ENCODE measurements around the gene TPRG1. TPM values are rescaled to one million over a fixed set of nuclear protein-coding genes. Genes with fewer than 3 reads are reported as not detected.
A peak's percentile ranks its signal among the peaks of the same experiment; 100 is the strongest.

TPRG1 gene
- total and polyA plus RNA-seq, 4 donors, result 1.0 to 46.6 (median 6.9) TPM

- TF ChIP-seq CTCF (IDR thresholded peaks at IDR 0.05; ENCODE audit: low read depth, low read length, missing input control) (no peak), FOXA1 (IDR thresholded peaks at IDR 0.05) (no peak), HNF4A (conservative IDR thresholded peaks at IDR 0.05) (no peak), HNF4G (IDR thresholded peaks at IDR 0.05) (no peak), YY1 (IDR thresholded peaks at IDR 0.05) (no peak)
Measured at GRCh38 chr3:189122110-189122509, 49.7 kb upstream of the TPRG1 start (continued).

DNA sequence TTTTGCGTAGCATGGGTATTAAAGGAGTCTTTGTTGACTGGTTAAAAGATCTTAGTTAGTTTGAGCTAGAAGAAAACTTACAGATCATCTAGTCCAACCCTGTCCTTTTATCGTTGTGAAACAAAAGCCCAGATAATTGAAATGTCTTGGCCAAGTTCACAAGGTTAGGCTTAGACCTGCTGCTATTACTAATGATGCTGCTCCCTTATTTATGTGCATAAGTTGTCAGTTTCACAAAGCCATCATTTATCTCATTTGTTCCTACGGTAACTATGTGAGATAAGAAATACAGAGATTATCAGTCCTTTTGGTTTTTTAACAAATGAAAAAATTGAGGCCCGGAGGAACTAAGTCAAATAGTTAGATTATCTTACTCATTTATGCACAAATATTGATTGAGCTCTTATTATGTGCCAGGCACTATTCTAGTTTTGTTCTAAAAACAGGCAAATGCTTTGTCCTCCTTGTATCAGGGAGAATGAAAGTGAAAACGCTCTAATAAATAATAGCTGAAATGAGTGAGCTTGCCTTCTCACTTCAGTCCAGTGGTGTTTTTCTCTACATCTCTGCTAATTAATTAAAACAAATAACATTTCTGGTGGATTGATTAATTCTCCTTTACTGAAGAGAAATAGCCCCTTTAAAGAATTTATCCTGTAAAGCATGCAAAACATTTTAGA, 49.1 kb upstream of the TPRG1 start:
- no peak for TF ChIP-seq TAF1 (conservative IDR thresholded peaks at IDR 0.05)
- TF ChIP-seq, protein P1, sequence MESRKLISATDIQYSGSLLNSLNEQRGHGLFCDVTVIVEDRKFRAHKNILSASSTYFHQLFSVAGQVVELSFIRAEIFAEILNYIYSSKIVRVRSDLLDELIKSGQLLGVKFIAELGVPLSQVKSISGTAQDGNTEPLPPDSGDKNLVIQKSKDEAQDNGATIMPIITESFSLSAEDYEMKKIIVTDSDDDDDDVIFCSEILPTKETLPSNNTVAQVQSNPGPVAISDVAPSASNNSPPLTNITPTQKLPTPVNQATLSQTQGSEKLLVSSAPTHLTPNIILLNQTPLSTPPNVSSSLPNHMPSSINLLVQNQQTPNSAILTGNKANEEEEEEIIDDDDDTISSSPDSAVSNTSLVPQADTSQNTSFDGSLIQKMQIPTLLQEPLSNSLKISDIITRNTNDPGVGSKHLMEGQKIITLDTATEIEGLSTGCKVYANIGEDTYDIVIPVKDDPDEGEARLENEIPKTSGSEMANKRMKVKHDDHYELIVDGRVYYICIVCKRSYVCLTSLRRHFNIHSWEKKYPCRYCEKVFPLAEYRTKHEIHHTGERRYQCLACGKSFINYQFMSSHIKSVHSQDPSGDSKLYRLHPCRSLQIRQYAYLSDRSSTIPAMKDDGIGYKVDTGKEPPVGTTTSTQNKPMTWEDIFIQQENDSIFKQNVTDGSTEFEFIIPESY (IDR thresholded peaks at IDR 0.05), result no peak
- TF ChIP-seq HNF4G (IDR thresholded peaks at IDR 0.05), result no peak
- TF ChIP-seq RXRA (IDR thresholded peaks at IDR 0.05), result no peak
- no peak for TF ChIP-seq RAD21 (IDR thresholded peaks at IDR 0.05)
- no peak for TF ChIP-seq FOXA2 (IDR thresholded peaks at IDR 0.05)
- no peak overlapping the region for H3K27ac ChIP-seq (ENCODE audit: low read depth in 1 of 2, low read length in 2 of 2)
- no peak overlapping the region for H3K4me3 ChIP-seq (ENCODE audit: low read depth in 1 of 3, low read length in 3 of 3)
- no peaks in the 10 kb centered on the region for H3K27me3 ChIP-seq (ENCODE audit: control insufficient read depth in 4 of 4, insufficient read depth in 4 of 4, low read length in 3 of 4)
- H3K36me3 ChIP-seq (ENCODE audit: control insufficient read depth in 4 of 4, insufficient read depth in 3 of 4, low read depth in 1 of 4, low read length in 3 of 4), result peaks cover 0 to 7% (median 3%) of the 10 kb centered on the region in 4 donors
- H3K9ac ChIP-seq (ENCODE audit: low read depth in 1 of 2, low read length in 2 of 2), result no peak overlapping the region
- H3K9me3 ChIP-seq (ENCODE audit: control insufficient read depth in 4 of 4, low read length in 3 of 4), result peaks cover 0 to 2% (median 0%) of the 10 kb centered on the region in 4 donors
- H3K4me1 ChIP-seq (ENCODE audit: control insufficient read depth in 4 of 4, insufficient read depth in 4 of 4, low read length in 3 of 4), result peaks cover 0 to 13% (median 7%) of the 10 kb centered on the region in 4 donors
- no peak for DNase-seq (ENCODE audit: low spot score)
- 75% methylated on average over 5 of the region's 5 CpGs for WGBS

DNA sequence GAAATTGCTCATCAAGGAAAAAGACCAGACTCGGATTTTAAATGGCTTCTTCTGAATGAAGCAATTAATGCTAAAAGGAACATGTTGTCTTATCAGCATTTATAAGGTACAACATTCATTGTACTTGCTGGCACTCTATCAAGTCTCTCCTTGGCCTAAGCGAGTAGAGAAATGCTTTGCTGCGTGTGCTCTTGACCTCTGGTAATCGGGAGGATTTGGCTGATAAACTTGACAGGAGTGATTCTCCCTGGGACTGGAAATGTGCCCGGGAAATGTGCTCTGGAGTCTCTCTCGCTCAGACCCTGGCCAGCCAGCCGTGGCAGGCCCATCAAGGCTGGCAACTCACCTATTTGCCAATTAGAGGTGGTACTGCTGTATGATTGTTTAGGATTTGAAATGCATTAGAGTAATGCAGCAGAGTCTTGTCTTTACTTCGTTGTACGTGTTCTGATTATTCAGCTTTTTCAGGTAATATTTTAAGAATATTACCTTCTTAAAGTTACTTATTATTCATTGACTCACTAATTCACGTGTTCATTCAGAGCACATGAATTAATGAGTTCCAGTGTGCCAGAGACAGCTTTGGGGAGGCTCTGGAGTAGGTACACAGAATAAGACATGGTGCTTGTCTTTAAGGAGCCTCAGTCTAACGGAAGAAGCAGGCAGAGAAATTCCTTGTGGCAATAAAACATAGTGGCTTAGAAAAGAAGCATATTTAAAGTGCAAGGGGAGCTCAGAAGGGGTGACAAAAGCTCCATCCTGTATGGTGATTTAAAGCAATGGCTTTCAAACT, 48.0 kb upstream of the TPRG1 start:
- Histone ChIP-seq H3K27ac (ENCODE audit: low read depth in 1 of 2, low read length in 2 of 2) (no peak overlapping the region), H3K9me3 (ENCODE audit: control insufficient read depth in 4 of 4, low read length in 3 of 4) (peaks cover 0 to 2% (median 0%) of the 10 kb centered on the region in 4 donors), H3K4me1 (ENCODE audit: control insufficient read depth in 4 of 4, insufficient read depth in 4 of 4, low read length in 3 of 4) (peaks cover 0 to 13% (median 7%) of the 10 kb centered on the region in 4 donors), H3K9ac (ENCODE audit: low read depth in 1 of 2, low read length in 2 of 2) (no peak overlapping the region), H3K27me3 (ENCODE audit: control insufficient read depth in 4 of 4, insufficient read depth in 4 of 4, low read length in 3 of 4) (no peaks in the 10 kb centered on the region), H3K4me3 (ENCODE audit: low read depth in 1 of 3, low read length in 3 of 3) (no peak overlapping the region), H3K36me3 (ENCODE audit: control insufficient read depth in 4 of 4, insufficient read depth in 3 of 4, low read depth in 1 of 4, low read length in 3 of 4) (peaks cover 0 to 7% (median 6%) of the 10 kb centered on the region in 4 donors)
- no peak for DNase-seq (ENCODE audit: low spot score)
- 49% methylated on average over 11 of the region's 11 CpGs for WGBS
- peak; percentile 25 for TF ChIP-seq NR2F2 (IDR thresholded peaks at IDR 0.05)
- TF ChIP-seq TAF1 (conservative IDR thresholded peaks at IDR 0.05), result no peak
- no peak for TF ChIP-seq YY1 (IDR thresholded peaks at IDR 0.05)
- TF ChIP-seq EGR1 (IDR thresholded peaks at IDR 0.05; ENCODE audit: low read depth in 2 of 2), result no peak
- no peak for TF ChIP-seq SP1 (IDR thresholded peaks at IDR 0.05)
- TF ChIP-seq, protein P2, sequence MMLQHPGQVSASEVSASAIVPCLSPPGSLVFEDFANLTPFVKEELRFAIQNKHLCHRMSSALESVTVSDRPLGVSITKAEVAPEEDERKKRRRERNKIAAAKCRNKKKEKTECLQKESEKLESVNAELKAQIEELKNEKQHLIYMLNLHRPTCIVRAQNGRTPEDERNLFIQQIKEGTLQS (IDR thresholded peaks at IDR 0.05), result no peak
- no peak for TF ChIP-seq RAD21 (IDR thresholded peaks at IDR 0.05)

Measured in liver (tissue), 9 donors.